Hippocampal formation (tissue), 2 donors: ENCODE results near the gene BMS1.
A peak's percentile ranks its signal among the peaks of the same experiment; 100 is the strongest.
"Not testable (repeated sequence)": the region's sequence is repeated elsewhere in the genome, so short reads cannot be mapped to it uniquely, and the experiment has no call there.

Experiments used
- DNase-seq, 2 donors: peaks; one replicate each; lab custom pipeline; 2025; lab: John Stamatoyannopoulos, UW

The BMS1 gene, protein sequence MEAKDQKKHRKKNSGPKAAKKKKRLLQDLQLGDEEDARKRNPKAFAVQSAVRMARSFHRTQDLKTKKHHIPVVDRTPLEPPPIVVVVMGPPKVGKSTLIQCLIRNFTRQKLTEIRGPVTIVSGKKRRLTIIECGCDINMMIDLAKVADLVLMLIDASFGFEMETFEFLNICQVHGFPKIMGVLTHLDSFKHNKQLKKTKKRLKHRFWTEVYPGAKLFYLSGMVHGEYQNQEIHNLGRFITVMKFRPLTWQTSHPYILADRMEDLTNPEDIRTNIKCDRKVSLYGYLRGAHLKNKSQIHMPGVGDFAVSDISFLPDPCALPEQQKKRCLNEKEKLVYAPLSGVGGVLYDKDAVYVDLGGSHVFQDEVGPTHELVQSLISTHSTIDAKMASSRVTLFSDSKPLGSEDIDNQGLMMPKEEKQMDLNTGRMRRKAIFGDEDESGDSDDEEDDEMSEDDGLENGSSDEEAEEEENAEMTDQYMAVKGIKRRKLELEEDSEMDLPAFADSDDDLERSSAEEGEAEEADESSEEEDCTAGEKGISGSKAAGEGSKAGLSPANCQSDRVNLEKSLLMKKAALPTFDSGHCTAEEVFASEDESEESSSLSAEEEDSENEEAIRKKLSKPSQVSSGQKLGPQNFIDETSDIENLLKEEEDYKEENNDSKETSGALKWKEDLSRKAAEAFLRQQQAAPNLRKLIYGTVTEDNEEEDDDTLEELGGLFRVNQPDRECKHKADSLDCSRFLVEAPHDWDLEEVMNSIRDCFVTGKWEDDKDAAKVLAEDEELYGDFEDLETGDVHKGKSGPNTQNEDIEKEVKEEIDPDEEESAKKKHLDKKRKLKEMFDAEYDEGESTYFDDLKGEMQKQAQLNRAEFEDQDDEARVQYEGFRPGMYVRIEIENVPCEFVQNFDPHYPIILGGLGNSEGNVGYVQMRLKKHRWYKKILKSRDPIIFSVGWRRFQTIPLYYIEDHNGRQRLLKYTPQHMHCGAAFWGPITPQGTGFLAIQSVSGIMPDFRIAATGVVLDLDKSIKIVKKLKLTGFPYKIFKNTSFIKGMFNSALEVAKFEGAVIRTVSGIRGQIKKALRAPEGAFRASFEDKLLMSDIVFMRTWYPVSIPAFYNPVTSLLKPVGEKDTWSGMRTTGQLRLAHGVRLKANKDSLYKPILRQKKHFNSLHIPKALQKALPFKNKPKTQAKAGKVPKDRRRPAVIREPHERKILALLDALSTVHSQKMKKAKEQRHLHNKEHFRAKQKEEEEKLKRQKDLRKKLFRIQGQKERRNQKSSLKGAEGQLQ

DNA sequence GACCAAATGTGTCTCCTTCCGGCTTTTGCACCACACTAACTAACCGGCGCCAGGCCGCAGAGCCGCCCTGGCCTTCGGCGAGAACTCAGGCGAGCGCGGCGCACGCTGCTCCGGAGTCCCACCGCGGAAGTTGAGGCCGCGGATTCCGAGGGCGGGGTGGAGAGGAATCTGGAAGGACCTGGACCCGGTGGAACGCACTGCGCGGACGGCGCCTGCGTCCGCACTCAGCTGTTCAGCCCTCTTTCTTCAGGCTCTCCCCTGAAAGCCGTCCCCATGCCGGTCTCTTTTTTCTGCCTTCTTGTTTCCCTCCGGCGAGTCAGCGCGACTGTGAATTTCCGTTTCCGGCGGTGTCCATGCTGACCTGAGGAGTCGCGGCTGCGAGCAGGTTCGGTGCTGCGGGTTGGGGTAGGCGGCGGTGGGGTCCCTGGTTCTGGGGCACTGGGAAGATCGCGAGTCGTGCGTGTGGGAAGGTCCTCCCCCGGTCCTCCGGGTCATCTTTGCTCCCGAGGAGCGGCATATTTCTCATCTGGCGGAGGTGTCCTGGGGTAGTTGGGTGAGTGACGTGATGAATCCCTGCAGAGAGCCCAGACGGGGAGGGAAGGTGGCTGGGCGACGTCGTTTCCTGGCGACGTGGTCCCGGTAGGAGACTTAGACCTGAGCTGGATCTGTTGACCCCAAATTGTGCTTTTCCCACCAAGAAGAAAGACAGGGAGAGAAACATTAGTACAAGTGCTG, at the start of gene BMS1:
TSS of gene BMS1 (plus strand) at position 350 of the 735 bp plus-strand sequence. CDS start 1,600 bp downstream, outside the sequence.
- peak; percentile 89 to 92 for DNase-seq

DNA sequence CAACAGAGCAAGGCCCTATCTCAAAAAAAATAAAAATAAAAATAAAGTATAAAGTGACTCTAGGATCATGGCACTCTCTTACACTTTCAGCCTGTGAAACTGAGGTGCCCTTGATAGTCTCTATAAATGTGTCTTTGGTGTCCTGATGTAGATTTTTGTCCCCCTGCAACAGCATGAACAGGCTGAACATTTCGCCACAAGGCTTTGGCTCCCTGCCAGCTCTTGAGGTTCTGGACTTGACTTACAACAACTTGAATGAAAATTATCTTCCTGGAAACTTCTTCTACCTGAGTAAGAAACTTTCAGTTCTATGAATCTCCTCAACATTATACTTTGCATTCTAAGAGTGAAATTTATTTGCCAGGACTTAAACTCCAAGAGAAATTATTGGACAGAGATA, 48.1 kb upstream of the BMS1 start:
- no peak for DNase-seq

DNA sequence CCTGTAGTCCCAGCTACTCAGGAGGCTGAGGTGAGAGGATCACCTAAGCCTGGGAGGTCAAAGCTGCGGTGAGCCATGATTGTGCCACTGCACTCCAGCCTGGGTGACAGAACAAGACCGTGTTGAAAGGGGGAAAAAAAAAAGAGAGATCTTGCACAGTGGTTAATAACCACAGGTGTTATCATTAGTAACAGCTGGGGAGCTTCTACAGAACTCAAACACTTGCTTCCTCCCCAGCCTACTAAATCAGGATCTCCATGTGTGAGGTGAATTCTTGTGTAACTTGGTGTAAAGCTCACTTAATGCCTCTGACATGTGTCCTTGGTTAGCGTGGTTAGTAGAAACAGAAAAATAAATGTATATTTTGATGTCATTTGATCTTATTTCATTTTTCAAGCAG, 43.9 kb upstream of the BMS1 start:
- no peak for DNase-seq

DNA sequence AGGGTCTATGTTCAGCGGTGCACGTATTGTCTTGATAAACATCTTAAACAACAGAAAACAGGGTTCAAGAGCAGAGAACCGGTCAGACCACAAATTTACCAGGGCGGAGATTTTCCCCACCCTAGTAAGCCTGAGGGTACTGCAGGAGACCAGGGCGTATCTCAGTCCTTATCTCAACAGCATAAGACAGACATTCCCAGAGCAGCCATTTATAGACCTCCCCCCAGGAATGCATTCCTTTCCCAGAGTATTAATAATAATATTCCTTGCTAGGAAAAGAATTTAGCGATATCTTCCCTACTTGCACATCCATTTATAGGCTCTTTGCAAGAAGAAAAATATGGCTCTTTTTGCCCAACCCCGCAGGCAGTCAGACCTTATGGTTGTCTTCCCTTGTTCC, 41.1 kb upstream of the BMS1 start:
- DNase-seq, result not testable (repeated sequence)

DNA sequence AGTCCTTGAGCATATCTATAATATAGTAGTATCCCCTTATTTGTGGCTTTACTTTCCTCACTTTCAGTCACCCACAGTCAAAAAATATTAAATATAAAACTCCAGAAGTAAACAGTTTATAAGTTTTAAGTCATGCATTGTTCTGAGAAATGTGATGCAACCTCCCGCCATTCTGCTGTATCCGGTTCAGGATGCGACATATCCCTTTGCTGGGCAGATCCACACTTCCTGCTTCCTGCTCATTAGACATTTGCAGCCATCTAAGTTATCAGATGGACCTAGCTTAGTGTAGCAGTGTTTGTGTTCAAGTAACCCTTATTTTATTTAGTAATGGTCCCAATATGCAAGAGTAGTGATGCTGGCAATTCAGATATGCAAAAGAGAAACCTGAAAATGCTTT, 38.9 kb upstream of the BMS1 start:
- DNase-seq, result no peak

DNA sequence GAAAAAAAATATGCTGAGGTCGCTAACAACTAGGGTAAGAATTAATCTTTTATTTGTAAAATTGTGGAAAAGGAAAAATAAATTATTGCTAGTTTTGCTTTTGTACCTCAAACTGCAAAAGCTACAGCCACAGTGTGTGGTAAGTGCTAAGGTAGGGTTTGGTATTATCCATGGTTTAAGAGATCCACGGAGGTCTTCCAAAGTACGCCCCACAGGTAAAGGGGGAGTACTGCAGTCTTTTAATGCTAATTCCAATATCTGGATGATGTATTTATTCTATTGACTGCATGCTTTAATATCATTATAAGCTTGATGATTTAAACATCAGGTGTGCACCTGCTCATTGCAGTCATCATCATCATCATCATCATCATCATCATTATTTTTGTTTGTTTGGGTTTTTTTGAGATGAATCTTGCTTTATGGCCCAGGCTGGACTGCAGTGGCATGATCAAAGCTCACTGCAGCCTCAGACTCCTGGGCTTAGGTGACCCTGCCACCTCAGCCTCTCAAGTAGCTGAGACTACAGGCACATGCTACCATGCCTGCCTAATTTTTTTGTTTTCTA, 38.4 kb upstream of the BMS1 start:
- no peak for DNase-seq

DNA sequence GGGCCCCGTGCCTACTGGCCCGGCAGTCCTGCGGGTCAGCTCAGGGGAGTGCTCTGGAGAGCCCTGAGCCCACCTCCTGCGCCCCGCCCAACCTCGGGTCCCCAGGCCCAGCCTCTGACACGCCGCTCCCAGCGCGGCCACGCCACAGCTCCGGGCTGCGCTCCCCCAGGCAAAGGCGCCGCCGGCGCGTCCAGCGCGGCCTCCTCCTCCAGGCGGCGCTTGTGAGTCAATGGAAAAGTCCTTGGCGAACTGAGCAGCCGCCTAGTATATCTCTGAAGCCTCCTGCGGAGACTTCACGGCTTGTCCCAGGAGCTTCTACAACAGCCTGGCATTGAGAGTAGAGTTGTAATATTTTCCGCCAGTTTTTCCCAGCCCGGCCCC, 29.5 kb upstream of the BMS1 start:
- peak; percentile 11 to 51 for DNase-seq

DNA sequence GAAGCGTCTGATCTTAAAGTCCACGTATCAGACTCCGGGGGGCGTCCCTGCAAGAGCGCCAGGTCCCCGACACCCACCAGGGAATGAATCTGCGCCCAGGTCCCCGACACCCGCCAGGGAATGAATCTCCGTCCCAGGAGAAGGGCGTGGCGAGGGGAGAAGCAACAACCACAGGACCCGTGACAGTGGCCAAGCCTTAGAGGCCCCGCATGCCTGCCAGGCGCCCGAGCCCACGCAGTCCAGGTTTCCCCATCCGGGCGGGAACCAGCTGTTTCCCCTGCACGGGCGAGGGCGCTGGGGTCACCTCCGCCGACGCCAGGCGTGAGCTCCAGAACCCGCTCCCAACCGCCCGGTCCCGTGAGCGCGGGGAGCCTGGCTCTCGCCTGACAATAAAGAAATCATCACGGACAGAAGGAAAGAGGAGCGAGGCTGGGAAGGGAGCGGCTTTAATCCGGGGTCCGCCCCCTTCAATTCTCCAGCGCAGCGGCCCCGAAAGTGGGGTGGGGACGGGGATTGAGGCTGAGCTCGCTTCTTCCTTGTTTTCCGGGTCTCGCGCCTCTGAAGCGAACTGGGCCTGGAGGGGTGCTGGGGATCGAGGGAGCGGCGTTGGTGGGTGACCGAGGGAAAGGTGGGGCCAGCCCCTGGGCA, 29.0 kb upstream of the BMS1 start:
- no peak for DNase-seq

DNA sequence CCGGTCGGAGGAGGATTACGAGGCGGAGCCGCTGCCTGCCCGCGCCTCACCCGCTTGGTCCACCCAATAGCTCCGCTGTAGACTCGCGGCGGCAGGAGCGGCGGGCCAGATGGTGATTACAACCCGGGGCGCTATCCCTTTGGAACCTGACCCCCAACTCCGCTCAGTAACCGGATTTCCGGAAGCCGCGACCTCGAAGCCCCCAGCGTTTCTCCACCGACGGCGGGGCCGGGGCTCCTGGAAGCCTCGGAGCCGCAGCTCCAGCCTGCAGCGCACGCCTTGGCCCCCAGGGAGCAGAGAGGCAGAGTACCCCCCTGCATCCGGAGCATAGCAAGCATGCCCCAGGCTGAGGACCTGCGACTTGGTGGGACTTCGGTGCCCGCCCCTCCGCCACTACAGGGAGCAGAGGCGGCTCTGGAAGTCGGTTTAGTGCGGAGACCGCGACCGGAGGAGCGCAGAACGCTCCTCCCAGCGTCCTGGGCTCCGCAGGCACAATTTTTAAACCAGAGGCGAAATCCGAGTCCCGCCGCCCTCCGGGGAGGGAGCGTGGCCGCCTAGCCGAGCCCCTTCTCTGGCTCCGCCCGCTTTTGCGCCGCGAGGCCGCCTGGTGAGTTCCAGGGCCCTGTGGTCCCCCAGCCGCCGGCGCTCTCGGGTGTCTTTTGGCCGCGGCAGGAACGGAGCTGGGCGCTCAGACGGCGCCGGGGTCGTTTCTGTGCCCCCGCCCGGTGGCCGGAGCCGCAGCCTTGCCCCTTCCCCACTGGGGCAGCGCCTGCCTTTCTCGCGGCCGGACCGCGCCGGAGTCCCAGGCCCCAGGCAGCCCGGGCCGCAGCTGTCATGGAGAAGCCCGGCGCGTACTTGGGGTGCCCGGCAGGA, 28.2 kb upstream of the BMS1 start:
- no peak for DNase-seq

DNA sequence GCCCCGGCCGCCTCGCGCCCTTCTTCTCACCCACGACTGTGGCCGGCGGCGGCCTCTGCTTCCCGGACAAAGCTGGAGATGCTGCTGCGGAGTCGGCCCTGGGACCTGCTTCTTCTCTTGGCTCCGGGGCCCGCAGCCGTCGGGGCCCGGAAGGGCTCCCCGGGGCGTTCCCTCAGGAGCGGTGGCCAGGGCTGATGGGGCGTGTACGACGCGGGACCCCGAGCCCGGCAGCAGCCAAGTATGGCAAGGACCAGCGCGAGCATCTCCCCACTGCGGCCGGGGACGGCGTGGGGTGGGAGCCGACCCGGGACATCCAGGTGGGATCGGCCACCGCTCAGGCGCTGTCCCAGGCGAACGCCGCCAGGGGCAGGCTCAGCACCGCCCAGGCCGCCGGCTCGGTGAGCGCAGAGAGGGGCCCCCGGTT, 27.6 kb upstream of the BMS1 start:
- DNase-seq, result no peak

DNA sequence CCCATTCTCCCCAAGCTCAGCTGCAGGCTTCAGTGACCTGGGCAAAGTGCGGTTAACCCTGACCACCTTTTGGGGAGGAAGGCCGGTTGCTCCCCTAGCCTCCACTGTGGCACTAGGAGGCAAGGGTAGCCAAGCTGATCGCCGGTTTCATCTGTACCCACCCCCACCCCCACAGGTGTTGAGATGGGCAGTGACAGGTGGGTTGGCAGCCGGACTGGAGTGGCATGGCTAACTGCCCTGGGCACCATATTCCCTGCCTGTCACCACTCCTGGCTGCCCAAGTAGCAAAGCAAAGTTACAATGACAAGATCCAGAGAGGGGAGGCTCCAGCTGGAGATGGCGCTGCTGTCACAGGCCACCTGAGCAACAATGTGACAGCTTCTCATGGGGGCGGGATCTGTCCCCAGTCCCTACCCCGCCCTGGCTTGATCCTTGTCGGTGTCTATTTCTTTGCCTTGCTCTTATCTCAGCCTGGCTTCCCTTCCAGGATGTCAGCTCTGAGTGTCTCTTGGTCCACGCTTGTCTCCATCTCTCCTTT, 27.0 kb upstream of the BMS1 start:
- no peak for DNase-seq

DNA sequence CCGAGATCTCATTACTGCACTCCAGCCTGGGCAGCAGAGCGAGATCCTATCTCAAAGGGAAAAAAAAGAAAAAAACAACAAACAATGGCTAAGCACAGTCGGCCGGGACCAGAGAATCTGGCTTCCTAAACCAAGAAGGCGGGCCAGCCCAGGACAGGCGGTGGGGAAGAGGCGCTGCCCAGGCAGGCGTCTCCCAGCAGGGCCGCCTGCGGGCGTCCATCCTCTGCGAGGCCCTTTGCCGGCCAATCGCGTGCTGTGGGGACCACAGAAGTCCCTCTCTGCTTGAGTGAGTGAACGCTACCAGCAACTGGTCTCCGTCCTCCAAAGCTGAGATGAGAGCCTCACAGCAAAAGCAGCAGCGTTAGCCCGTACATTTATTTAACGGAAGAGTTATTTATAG, 14.7 kb upstream of the BMS1 start:
- DNase-seq, result no peak

DNA sequence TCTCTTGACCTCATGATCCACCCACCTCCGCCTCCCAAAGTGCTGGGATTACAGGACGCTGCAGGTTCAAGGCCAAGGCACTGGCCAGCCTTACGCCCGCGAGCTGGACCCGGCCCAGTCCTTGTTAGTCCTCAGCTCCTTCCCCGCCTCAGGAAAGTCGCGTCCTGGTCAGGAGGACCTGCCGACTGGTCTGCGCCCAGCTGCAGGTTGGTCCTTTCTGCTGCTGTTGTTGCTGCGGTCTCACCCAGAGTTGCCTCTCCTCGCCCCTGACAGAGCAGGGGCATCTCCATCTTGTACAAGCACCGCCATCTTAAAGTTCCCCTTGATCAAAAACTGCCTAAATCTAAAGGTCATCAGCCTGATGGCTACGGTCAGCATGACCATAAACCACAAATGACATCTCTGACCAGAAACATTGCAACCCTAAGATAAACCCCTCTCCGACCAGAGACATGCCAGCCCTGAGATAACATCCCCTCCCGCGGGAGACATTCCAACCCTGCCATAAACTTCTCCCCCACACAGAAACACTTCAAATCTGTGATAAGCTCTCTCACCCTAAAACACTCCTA, 13.9 kb upstream of the BMS1 start:
- no peak for DNase-seq

DNA sequence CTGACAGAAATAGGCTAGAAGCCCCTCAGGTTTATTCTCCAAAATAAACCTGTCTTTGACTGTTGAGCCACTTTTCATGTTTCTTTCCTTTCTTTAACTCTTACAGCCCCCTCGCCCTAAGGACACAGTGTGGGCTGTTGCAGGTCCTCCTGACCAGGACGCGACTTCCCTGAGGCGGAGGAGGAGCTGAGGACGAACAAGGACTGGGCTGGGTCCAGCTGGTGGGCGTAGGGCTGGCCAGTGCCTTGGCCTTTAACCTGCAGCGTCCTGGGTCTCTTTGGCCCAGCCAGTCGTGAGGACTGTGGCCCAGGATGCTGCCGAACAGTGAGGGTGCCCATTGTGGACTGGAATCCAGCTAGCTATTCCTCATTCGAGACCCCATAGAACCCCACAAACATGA, 13.4 kb upstream of the BMS1 start:
- DNase-seq, result no peak

DNA sequence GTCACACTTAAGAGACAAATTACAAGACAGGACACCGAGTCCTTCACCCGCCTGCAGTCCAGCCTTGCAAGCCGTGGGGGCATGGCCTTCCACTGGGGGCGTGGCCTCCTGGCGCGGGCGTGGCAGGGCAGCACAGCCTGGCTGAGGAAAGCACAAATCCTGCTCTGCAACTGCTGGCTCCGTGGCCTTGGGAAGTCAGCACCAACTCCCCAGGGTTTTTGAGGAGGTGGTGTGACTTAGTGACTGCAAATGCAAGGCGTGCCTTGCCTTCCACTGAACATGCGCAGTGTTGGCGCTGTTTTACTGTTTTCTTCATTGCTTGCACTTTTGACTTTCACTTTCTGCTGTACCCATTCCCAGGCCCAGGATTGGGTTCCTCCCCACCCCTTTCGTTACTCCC, 12.9 kb upstream of the BMS1 start:
- DNase-seq, result no peak

DNA sequence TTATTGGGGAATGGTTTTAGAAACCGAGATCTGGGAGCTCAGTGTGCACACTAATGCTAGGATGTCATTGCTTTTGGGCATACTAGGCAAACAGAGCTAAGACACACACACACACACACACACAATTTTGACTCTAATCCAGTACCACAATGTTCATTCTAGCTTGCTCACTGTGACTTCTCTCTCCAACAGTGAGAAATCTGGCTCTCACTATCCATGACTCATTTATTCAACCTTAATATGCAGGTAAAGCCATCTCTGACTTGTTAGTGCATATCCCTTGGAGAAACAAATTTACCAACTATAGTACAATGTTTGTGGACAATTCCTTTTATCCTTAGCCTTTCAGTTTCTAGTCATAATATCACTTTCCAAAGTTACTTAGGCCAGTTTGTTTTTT, 5.9 kb upstream of the BMS1 start:
- no peak for DNase-seq

DNA sequence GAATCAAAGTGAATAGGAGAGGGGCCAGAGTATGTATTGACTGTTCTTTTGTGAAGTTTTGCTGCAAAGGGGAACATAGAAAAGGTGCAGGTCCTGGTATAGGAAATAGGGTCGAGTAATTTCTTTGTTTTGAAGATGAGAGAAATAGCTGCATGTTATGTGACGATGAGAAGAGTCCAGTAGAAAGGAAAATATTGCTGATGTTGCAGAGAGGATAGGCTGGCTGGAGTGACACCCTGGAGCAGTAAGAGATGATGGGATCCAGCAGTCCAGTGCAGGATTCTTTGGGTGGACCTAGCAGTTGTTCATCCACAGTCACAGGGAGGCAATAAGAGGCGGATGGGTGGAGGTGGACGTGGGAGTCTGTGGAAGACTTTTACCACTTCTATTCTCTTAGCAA, 2.1 kb upstream of the BMS1 start:
- DNase-seq, result no peak

DNA sequence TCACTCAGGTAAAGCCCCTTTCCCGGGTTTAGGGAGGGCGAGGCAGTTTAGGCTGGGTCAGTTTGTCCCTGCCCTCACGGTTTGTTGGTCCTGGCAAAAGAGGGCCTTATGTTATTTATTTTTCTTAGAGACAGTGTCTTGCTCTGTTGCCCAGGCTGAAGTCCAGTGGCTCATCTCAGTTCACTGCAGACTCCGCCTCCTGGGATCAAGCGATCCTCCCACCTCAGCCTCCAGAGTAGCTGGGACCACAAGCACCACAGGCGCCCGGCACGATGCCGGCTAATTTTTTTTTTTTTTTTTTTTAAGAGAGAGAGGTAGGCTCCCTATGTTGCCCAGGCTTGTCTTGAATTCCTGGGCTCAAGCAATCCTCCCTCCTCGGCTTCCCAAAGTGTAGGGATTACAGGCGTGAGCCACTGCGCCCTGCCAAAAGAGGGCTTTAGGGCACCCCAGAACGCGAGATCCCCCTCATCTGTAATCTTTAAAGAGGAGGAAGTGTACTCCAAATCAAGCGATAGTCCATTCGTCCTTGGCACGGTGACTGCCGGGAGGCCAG, 626 bp upstream of the BMS1 start:
- DNase-seq, result no peak

DNA sequence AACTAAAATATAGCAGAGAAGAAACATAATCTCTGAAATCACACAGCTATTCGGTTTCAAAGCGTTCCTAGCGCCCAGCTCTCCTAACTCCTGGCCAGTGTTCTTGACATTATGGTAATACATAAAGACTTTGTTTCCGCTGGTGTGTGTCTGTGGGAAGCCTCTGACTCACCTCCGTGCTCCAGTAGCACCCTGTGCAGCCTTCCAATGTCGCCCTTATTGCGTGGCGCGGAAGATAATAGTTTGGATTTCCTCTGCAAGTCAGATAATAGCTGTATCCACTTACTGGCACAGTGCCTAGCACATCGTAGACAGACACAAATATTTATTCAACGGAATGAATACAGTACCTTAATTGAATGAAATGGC, 570 bp downstream of the BMS1 start:
- no peak for DNase-seq
